ENCODE measurements around the gene PDE1C.

- no peak for TF ChIP-seq CTCF (IDR thresholded peaks at IDR 0.05; ENCODE audit: low read depth, low read length)
- no peak for TF ChIP-seq EZH2phosphoT487 (IDR thresholded peaks at IDR 0.05; ENCODE audit: low read depth)
These were observed 294.7 kb downstream of the PDE1C start for GRCh38 chr7:31775556-31775955.

Data from OCI-LY3 (cell line).